HG02840 (cell line): ENCODE measurements around the gene CELSR2.
"Not testable (repeated sequence)": the region's sequence is repeated elsewhere in the genome, so short reads cannot be mapped to it uniquely, and the experiment has no call there.

Experiments
- ATAC-seq: cut with Tn5 transposase; IDR thresholded peaks from one replicate; pipeline ENCODE4 v1.9.1; 2021; ENCODE audit warnings: mild to moderate bottlenecking, moderate library complexity, moderate number of reproducible peaks; ENCODE audit not compliant: unreplicated experiment, low FRiP score

The CELSR2 gene

GRCh38 chr1:109248797-109249629, at the start of gene CELSR2:
CELSR2 (plus strand) TSS chr1:109249539; CDS start chr1:109250080, 541 bp downstream.
- ATAC-seq, result peak; percentile 75

- no peak for ATAC-seq
Measured at GRCh38 chr1:109199710-109200109, 49.6 kb upstream of the CELSR2 start.

DNA sequence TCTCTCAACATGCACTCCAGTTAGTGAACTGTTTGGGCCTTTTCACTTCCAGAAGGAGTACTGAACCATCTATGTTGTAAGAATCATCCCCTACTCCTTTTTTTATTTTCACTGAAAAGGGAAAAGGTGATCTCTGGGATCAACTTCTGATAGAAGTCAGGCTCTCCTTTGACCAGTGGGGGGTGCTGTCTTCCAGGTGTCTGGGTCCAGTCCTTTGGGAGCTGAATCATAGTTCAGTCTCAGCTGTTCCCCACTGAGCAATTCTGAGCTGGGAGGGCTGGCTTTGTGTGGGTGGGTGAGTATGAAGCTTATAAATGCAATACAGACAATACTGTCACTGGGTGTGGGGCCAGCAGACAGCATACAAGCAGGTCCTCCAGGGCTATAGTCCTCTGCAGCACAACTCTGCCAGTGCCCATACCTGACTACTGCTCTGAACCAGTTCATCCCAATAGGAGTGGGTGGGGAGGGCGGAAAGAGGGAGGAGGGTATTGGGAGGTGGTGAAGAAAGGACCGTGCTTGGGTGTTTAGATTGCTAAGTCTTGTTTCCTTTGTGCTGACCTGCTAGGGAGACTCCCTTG, 48.1 kb upstream of the CELSR2 start:
- ATAC-seq, result no peak

DNA sequence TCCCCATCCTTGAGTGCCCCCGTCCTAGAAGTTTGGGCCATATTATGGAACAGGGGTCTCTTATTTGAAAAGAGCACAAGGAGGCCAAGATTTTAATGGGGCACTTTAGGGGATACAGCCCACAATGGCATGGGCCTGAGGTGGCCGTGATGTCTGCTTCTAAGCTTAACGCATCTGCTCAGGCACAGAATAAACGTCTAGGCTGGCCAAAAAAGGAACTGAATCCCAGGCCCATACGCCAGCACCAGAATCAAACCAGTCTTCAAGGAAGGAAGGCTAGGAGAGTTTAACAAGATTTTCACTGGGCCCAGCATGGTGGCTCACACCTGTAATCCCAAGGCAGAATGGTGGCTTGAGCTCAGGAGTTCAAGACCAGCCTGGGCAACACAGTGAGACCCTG, 44.9 kb upstream of the CELSR2 start:
- ATAC-seq, result no peak

DNA sequence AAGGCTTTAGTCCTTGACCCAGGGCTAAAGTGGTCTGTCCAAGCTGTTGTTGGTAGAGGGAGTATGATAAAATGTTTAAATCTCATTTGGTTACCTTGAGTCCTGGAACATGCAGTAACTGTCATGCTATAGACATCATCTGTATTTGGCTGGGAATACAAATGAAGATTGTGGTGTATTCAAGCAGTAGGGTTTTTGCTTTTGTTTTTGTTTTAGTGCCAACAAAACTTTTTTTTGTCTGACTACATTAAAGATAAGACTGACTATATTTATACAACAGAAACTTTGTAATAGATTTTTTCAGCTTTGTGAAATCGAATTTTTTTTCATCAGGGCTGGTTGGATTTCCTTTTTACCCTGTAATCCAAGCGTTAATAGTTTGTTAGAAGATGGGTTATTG, 43.0 kb upstream of the CELSR2 start:
- no peak for ATAC-seq

DNA sequence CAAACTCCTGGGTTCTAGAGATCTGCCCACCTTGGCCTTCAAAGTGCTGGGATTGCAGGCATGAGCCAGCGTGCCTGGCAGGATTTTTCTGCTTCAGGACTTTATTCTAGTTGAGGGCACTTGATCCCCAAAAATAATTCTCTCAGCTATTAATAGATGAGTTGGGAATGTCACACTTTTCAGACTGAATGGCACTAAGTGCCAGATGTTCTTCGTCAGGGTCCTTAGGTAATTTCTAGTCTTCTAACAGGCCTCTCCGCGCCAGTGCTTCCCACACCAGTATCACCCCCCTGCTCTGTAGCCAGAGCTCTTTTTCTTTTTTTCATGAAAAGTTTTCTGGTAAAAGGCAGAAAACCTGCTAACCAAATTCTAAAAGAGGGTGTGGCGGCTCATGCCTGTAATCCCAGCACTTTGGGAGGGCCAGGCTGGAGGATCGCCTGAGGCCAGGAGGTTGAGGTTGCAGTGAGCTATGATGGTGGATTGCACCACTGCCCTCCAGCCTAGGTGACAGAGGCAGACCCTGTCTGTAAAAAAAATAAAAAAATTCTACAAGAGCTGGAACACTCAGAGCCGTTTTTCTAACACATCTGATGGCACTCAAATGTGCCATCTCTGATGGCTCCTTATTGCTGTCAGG, 41.8 kb upstream of the CELSR2 start:
- no peak for ATAC-seq

GRCh38 chr1:109208394-109208793, 40.9 kb upstream of the CELSR2 start:
- no peak for ATAC-seq

GRCh38 chr1:109208836-109209463, 40.4 kb upstream of the CELSR2 start:
- ATAC-seq, result no peak

GRCh38 chr1:109210058-109210457, 39.3 kb upstream of the CELSR2 start:
- no peak for ATAC-seq

DNA sequence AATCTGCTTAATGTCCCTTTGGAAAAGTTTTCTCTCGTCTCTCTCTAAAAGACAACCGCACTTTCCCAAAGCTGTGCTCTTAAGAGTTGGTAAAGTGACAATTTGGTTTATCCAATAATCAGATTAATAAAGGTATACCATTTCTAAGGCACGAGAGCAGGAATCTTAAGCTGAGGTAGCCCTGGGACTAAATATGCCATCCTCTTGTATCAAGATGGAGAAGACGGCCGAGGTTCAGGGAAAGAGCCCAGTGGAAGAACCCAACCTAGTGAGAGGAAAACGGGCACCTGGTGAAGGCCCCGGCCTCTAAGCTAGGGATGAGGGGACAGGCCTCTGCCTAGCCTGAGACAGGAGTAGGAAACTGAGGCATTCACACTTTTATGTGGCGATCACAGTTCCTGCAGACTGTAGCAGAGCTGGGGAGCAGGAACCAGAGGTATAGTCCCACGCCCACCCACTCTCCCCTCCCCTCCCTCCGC, 36.0 kb upstream of the CELSR2 start:
- no peak for ATAC-seq

DNA sequence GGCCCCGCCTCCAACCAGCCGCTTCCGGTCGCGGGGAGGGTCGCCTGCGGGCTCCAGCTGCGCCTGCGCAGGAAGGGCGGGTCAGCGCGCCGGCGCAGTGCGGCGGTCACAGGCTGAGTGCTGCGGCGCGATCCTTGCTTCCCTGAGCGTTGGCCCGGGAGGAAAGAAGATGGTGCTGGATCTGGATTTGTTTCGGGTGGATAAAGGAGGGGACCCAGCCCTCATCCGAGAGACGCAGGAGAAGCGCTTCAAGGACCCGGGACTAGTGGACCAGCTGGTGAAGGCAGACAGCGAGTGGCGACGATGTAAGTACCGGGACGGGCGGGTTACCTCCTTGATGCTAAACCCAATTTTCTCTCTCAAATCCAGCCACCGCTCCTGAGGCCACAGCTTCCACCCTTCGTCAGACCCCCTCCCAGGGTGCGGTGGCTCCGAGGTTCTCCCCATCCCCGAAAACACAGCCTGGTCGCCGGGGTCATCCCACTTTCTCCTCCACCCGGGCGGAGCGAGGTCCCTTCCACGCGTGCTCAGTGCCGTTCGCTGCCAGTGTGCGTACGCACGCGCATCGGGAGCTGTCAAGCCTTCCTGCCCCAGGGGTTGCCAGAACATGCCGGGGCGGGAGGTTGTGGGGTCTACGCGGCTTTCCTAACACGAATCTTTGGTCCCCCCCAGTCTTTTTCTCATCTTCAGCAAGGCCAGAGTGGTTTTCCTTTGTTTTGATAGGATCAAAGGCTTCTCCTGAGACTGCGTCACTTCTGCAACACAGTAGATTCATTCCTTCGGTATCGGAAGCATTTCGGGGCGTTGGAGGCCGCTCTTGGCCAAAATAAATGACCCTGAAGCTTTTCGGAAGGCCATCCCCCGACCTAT, 35.3 kb upstream of the CELSR2 start, which contains the start of gene SARS1:
Gene SARS1, plus strand, starts transcription at position 95 of the 870 bp plus-strand sequence. Its CDS starts 75 bp downstream, at position 170.
- ATAC-seq, result peak; percentile 87

GRCh38 chr1:109214695-109215623, 34.4 kb upstream of the CELSR2 start:
- ATAC-seq, result no peak

DNA sequence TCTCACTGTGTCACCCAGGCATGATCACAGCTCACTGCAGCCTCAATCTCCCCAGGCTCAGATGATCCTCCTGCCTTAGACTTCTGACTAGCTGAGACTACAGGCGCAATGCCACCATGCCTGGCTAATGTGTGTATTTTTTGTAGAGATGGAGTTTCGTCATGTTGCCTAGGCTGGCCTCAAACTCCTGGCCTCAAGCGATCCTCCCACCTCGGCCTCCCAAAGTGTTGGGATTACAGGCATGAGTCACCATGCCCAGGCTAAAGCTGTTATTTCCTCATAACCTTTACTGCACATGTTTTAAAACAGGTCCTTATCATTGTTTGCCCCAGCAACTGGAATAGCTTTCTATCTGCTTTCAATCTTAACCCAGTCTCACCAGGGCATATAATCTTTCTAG, 32.7 kb upstream of the CELSR2 start:
- no peak for ATAC-seq

- ATAC-seq, result no peak
Measured at GRCh38 chr1:109218516-109218915, 30.8 kb upstream of the CELSR2 start.

- ATAC-seq, result not testable (repeated sequence)
Measured at GRCh38 chr1:109221201-109221600, 28.1 kb upstream of the CELSR2 start.

DNA sequence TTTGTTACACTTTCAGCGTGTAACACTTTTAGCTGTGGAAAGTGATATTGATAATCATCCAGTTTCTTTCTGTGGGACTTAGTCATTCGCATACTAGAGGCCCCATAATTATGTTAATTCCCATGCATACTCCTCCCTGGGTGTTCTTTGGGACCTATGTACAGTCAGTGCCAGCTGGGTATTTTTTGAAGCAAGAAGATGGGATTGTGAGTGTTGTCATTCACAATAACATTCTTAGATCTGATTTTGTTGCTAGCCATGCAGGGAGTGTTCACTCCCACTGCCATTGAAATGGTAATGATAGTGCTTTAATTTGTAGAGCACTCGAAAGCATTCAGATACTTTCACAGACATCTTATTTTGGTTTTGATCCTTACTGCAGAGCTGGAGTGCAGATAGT, 24.0 kb upstream of the CELSR2 start:
- no peak for ATAC-seq

GRCh38 chr1:109225711-109226445, 23.5 kb upstream of the CELSR2 start:
- no peak for ATAC-seq

DNA sequence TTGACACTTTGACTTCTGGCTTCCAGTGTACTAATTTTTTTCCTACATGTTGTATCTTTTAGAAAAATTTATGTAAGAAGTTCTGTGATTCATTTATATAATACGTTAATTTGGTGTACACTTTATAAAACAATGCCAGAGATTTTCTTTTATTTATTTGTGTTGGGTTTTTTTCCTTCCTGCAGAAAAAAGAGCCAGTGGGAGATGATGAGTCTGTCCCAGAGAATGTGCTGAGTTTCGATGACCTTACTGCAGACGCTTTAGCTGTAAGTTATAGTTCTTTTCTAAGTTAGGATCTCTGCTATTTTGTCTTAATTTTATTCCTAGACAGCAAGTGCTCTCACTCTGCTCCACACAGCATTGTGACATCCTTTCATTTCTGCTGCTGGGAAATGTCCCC, 21.2 kb upstream of the CELSR2 start:
- no peak for ATAC-seq
